Measurements from ENCODE around the gene DIAPH3.

The DIAPH3 gene

GRCh38 chr13:59702269-59702668 is 461.5 kb downstream of the DIAPH3 start:
- Mint-ChIP-seq H3K27me3 (no peaks in the 10 kb centered on the region), H3K27ac (no peak overlapping the region)
- DNase-seq = no peak

GRCh38 chr13:59701261-59701660 is 462.5 kb downstream of the DIAPH3 start:
- no peak overlapping the region for H3K27ac Mint-ChIP-seq
- no peak for ATAC-seq

More at GRCh38 chr13:59702269-59702668, 461.5 kb downstream of the DIAPH3 start:
- Mint-ChIP-seq H3K4me3 (no peak overlapping the region), H3K9me3 (no peaks in the 10 kb centered on the region), H3K4me1 (no peaks in the 10 kb centered on the region), H3K36me3 (ENCODE audit: low read depth) (no peaks in the 10 kb centered on the region)
- no peak for ATAC-seq

GRCh38 chr13:59700281-59700680 is 463.4 kb downstream of the DIAPH3 start:
- Mint-ChIP-seq H3K27ac (no peak overlapping the region), H3K4me3 (no peak overlapping the region), H3K27me3 (no peaks in the 10 kb centered on the region), H3K4me1 (no peaks in the 10 kb centered on the region), H3K9me3 (no peaks in the 10 kb centered on the region), H3K36me3 (ENCODE audit: low read depth) (no peaks in the 10 kb centered on the region)
- ATAC-seq (no peak), DNase-seq (no peak)

More at GRCh38 chr13:59701261-59701660, 462.5 kb downstream of the DIAPH3 start:
- no peak overlapping the region for H3K4me3 Mint-ChIP-seq
- H3K36me3 Mint-ChIP-seq (ENCODE audit: low read depth) = no peaks in the 10 kb centered on the region
- no peaks in the 10 kb centered on the region for H3K9me3 Mint-ChIP-seq
- no peaks in the 10 kb centered on the region for H3K27me3 Mint-ChIP-seq
- DNase-seq = no peak
- H3K4me1 Mint-ChIP-seq = no peaks in the 10 kb centered on the region

GRCh38 chr13:59696271-59696670 is 467.5 kb downstream of the DIAPH3 start:
- H3K27me3 Mint-ChIP-seq = no peaks in the 10 kb centered on the region
- DNase-seq (no peak), ATAC-seq (no peak)
- H3K9me3 Mint-ChIP-seq = no peaks in the 10 kb centered on the region
- H3K36me3 Mint-ChIP-seq (ENCODE audit: low read depth) = no peaks in the 10 kb centered on the region
- no peak overlapping the region for H3K4me3 Mint-ChIP-seq
- no peak overlapping the region for H3K27ac Mint-ChIP-seq
- H3K4me1 Mint-ChIP-seq = no peaks in the 10 kb centered on the region

- ATAC-seq (no peak), DNase-seq (no peak)
- no peak overlapping the region for H3K4me3 Mint-ChIP-seq
- H3K4me1 Mint-ChIP-seq = no peaks in the 10 kb centered on the region
- H3K9me3 Mint-ChIP-seq = no peaks in the 10 kb centered on the region
- H3K27me3 Mint-ChIP-seq = no peaks in the 10 kb centered on the region
- H3K27ac Mint-ChIP-seq = no peak overlapping the region
- no peaks in the 10 kb centered on the region for H3K36me3 Mint-ChIP-seq (ENCODE audit: low read depth)
Observed at GRCh38 chr13:59691501-59692066, 472.1 kb downstream of the DIAPH3 start.

- Mint-ChIP-seq H3K4me1 (no peaks in the 10 kb centered on the region), H3K9me3 (no peaks in the 10 kb centered on the region), H3K4me3 (no peak overlapping the region), H3K36me3 (ENCODE audit: low read depth) (no peaks in the 10 kb centered on the region), H3K27me3 (no peaks in the 10 kb centered on the region), H3K27ac (no peak overlapping the region)
- DNase-seq (no peak), ATAC-seq (no peak)
Observed at GRCh38 chr13:59690857-59691500, 472.7 kb downstream of the DIAPH3 start.

GRCh38 chr13:59689057-59689456 is 474.7 kb downstream of the DIAPH3 start:
- no peaks in the 10 kb centered on the region for H3K36me3 Mint-ChIP-seq (ENCODE audit: low read depth)

GRCh38 chr13:59686798-59687394 is 476.8 kb downstream of the DIAPH3 start:
- no peaks in the 10 kb centered on the region for H3K36me3 Mint-ChIP-seq (ENCODE audit: low read depth)
- H3K27ac Mint-ChIP-seq = no peak overlapping the region
- no peak for ATAC-seq
- no peaks in the 10 kb centered on the region for H3K4me1 Mint-ChIP-seq
- no peaks in the 10 kb centered on the region for H3K27me3 Mint-ChIP-seq
- H3K4me3 Mint-ChIP-seq = no peak overlapping the region
- H3K9me3 Mint-ChIP-seq = no peaks in the 10 kb centered on the region
- no peak for DNase-seq

More at GRCh38 chr13:59689057-59689456, 474.7 kb downstream of the DIAPH3 start:
- Mint-ChIP-seq H3K27me3 (no peaks in the 10 kb centered on the region), H3K4me3 (no peak overlapping the region), H3K9me3 (no peaks in the 10 kb centered on the region), H3K27ac (no peak overlapping the region), H3K4me1 (no peaks in the 10 kb centered on the region)
- ATAC-seq (no peak), DNase-seq (no peak)

GRCh38 chr13:59684105-59684504 is 479.6 kb downstream of the DIAPH3 start:
- Mint-ChIP-seq H3K4me1 (no peaks in the 10 kb centered on the region), H3K36me3 (ENCODE audit: low read depth) (no peaks in the 10 kb centered on the region)

GRCh38 chr13:59681636-59682311 is 482.0 kb downstream of the DIAPH3 start:
- ATAC-seq (no peak), DNase-seq (no peak)
- Mint-ChIP-seq H3K27me3 (no peaks in the 10 kb centered on the region), H3K36me3 (ENCODE audit: low read depth) (no peaks in the 10 kb centered on the region), H3K4me1 (no peaks in the 10 kb centered on the region), H3K4me3 (no peak overlapping the region), H3K9me3 (no peaks in the 10 kb centered on the region), H3K27ac (no peak overlapping the region)

More at GRCh38 chr13:59684105-59684504, 479.6 kb downstream of the DIAPH3 start:
- ATAC-seq (no peak), DNase-seq (no peak)
- no peak overlapping the region for H3K4me3 Mint-ChIP-seq
- H3K9me3 Mint-ChIP-seq = no peaks in the 10 kb centered on the region
- no peak overlapping the region for H3K27ac Mint-ChIP-seq
- no peaks in the 10 kb centered on the region for H3K27me3 Mint-ChIP-seq

GRCh38 chr13:59680429-59681024 is 483.2 kb downstream of the DIAPH3 start:
- Mint-ChIP-seq H3K9me3 (no peaks in the 10 kb centered on the region), H3K27ac (no peak overlapping the region), H3K4me3 (no peak overlapping the region), H3K27me3 (no peaks in the 10 kb centered on the region), H3K36me3 (ENCODE audit: low read depth) (no peaks in the 10 kb centered on the region), H3K4me1 (no peaks in the 10 kb centered on the region)
- DNase-seq (no peak), ATAC-seq (no peak)

- DNase-seq (no peak), ATAC-seq (no peak)
- Mint-ChIP-seq H3K36me3 (ENCODE audit: low read depth) (no peaks in the 10 kb centered on the region), H3K4me3 (no peak overlapping the region), H3K27ac (no peak overlapping the region), H3K27me3 (no peaks in the 10 kb centered on the region), H3K4me1 (no peaks in the 10 kb centered on the region), H3K9me3 (no peaks in the 10 kb centered on the region)
Observed at GRCh38 chr13:59679254-59679653, 484.5 kb downstream of the DIAPH3 start.

GRCh38 chr13:59677966-59678814 is 485.5 kb downstream of the DIAPH3 start:
- Mint-ChIP-seq H3K4me1 (no peaks in the 10 kb centered on the region), H3K27ac (no peak overlapping the region), H3K9me3 (no peaks in the 10 kb centered on the region), H3K27me3 (no peaks in the 10 kb centered on the region), H3K36me3 (ENCODE audit: low read depth) (no peaks in the 10 kb centered on the region), H3K4me3 (no peak overlapping the region)
- no peak for ATAC-seq
- DNase-seq = no peak

GRCh38 chr13:59677430-59677829 is 486.3 kb downstream of the DIAPH3 start:
- no peak overlapping the region for H3K27ac Mint-ChIP-seq
- no peak overlapping the region for H3K4me3 Mint-ChIP-seq
- no peaks in the 10 kb centered on the region for H3K9me3 Mint-ChIP-seq
- DNase-seq (no peak), ATAC-seq (no peak)
- no peaks in the 10 kb centered on the region for H3K36me3 Mint-ChIP-seq (ENCODE audit: low read depth)
- no peaks in the 10 kb centered on the region for H3K27me3 Mint-ChIP-seq
- no peaks in the 10 kb centered on the region for H3K4me1 Mint-ChIP-seq

All from activated naive CD8-positive, alpha-beta T cell treated with anti-CD3 and anti-CD28 coated beads, Interleukin-2, amount 50 U/mL, for 24 hours (primary cell).